GM18499 (cell line): ENCODE data around the gene VTCN1.
"Not testable (repeated sequence)": the region's sequence is repeated elsewhere in the genome, so short reads cannot be mapped to it uniquely, and the experiment has no call there.

Experiments
- ATAC-seq: cut with Tn5 transposase; IDR thresholded peaks from one replicate; pipeline ENCODE4 v1.9.1; 2021; ENCODE audit warnings: moderate number of reproducible peaks; ENCODE audit not compliant: insufficient read depth, unreplicated experiment

Gene VTCN1, protein sequence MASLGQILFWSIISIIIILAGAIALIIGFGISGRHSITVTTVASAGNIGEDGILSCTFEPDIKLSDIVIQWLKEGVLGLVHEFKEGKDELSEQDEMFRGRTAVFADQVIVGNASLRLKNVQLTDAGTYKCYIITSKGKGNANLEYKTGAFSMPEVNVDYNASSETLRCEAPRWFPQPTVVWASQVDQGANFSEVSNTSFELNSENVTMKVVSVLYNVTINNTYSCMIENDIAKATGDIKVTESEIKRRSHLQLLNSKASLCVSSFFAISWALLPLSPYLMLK

DNA sequence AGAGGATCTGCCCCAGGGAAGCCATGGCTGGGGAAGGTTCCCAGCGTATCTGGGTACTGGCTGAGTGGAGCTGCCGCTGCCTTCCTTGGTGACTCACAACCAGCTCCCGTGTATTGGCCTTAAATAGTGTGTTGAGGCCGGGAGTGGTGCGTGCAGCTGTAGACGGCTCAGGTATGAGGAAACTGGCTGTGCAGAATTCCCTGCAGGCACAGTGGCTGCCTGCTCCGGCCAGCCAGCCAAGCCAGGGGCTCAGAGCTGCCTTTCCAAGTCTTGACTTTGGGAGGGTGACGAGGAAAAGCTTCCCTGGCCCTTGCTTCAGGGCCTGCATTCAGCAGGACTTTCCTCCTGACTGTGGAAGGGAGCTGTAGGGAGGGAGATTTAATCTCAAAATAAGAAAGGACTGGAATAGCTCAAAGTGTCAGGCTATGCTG lies at the start of gene VTCN1:
Gene VTCN1 (minus strand): TSS at position 97 of the 431 bp plus-strand sequence. CDS start 72 bp downstream, at position 25.
- no peak for ATAC-seq

DNA sequence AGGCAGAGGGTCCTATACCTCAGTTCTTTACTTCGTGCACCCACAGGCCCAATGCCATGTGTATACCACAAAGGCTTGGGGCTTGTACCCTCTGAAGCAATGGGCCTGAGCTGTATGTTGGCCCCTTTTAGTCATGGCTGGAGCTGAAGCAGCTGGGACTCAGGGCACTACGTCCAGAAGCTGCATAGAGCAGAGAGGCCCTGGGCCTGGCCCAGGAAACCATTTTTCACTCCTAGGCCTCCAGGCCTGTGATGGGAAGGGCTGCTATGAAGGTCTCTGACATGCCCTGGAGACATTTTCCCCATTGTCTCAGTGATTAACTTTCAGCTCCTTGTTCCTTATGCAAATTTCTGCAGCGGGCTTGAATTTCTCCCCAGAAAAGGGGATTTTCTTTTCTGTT lies 48.1 kb upstream of the VTCN1 start:
- no peak for ATAC-seq

DNA sequence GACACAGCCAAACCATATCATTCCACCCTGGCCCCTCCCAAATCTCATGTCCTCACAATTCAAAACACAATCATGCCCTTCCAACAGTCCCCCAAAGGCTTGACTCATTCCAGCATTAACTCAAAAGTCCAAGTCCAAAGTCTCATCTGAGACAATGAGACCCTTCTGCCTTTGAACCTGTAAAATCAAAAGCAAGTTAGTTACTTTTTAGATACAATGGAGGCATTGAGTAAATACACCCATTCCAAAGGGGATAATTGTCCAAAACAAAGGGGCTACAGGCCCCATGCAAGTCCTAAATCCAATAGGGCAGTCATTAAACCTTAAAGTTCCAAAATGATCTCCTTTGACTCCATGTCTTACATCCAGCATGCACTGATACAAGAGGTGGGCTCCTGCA lies 47.3 kb upstream of the VTCN1 start:
- ATAC-seq = not testable (repeated sequence)

DNA sequence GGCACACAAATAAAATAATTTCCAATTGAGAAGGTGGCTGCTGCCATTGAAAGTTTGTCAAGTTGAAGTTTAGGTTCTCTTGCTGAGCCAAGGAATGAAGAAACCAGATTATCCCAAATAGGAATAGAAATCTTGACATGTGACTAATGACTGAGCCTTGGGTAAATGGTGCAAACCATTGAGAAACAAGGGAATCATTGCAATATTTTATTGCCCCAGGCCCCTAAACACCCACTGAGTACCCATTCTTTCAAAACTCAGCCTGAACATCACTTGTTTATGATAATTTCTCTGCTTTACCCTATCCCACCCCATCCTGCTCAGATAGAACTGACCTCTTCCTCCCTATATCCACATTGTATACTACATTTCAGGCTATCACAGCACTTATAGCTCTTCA lies 46.6 kb upstream of the VTCN1 start:
- ATAC-seq = no peak

DNA sequence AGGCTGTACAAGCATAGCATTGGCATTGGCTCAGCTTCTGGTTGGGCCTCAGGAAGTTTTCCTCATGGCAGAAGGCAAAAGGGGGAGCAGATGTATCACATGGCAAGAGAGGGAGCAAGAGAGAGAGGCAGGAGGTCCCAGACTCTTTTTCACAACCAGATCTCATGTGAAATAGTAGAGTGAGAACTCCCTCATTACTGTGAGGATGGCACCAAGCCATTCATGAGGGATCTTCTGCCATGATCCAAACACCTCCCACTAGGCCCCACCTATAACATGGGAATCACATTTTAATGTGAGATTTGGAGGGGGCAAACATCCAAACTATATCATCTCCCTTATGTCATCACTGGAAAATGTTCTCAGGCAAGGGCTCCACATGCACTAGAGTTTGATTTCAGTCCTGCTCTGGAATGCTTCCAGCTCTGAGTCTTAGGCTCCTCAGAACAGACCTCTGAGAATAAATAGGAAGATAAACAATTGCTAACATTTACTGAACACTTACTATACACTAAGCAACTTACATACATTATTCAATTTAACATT lies 39.4 kb upstream of the VTCN1 start:
- ATAC-seq = no peak

DNA sequence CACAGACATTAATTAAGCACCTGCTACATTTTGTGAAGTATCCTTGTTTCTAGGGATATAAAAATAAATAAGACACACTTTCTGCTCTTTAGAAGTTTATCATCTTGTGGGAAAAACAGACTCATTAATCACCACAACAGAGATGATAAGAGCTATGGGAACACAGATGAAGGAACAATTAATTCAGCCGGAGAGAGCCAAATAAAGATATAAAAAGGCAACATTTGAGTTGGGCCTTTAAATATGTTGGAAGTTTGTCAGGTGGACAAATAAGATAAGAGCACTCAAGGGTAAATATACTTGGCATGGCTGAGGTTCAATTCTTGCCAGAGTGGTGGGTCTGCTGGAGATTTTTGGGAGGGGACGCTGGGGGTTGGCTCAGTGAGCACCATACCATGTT lies 34.2 kb upstream of the VTCN1 start:
- no peak for ATAC-seq

DNA sequence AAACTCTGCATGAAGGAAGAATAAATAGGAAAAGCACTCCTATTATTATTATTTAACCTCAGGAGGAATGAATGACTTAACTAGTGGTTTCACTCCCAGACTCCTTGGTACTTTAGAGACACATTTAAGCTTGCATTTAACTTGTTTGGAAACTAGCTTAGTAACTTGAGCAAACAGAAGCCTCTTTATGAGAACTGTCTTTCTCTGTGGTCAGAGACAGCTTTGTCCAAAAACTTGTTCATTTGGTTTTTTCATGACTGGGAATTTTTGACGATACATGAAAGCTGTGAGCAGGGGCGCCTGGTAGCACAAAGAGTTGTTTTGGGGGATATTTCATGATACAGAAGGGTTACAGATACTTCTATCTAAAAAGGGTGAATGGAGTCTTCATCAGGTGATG lies 33.6 kb upstream of the VTCN1 start:
- ATAC-seq = no peak

DNA sequence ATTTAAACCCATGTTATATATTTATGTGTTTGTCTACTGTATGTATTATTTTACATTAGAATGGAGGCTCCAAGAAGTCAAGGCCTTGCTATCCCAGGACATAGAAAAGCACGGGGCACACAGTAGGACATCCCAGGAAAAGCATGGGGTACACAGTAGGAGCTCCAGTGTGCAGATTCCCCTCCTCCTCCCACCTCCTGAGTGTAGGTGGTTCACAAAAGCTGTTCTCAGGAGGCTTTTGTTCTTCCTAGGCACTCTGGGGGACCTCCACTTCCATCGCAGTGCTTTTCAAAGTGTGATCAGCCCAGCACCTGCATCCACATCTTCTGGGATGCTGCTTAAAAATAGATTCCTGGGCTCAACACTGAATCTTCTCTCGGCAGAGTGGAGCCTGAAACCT lies 30.8 kb upstream of the VTCN1 start:
- ATAC-seq = no peak

DNA sequence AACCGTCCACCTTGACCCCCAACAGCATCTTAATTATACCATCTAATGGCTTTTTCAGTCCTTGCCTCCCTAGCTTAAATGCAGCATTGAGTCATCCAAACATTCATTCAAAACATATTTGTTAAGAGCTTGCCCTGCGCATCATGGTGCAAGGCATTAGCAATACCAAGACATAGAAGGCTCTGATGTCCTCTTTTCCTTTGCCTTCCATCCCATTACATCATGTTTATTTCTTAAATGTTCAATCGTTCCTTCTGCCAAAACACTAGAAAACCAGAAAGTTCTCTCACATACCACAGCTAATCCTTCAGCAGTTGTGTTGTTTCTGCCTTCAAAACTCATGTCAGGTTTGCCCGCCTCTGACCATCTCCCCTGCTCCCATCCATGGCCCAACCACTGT lies 29.8 kb upstream of the VTCN1 start:
- no peak for ATAC-seq

DNA sequence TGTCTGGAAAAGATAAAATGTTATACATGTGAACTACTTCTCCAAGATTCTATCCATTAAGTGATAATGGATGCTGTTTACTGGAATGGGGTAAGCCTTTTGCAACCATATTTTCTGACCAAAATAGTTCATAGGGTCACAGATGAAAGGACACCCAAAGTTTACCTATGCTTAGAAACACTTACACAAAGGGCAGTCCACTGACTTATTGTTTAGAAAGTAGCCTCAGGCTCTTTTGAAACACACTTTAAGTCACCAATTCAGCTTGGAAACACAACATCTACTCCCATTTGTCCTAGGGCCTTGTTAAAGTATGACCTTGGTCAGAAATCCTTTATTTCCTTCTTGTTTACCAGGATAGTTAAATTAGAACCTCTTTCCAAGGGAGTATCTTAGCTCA lies 28.7 kb upstream of the VTCN1 start:
- no peak for ATAC-seq

DNA sequence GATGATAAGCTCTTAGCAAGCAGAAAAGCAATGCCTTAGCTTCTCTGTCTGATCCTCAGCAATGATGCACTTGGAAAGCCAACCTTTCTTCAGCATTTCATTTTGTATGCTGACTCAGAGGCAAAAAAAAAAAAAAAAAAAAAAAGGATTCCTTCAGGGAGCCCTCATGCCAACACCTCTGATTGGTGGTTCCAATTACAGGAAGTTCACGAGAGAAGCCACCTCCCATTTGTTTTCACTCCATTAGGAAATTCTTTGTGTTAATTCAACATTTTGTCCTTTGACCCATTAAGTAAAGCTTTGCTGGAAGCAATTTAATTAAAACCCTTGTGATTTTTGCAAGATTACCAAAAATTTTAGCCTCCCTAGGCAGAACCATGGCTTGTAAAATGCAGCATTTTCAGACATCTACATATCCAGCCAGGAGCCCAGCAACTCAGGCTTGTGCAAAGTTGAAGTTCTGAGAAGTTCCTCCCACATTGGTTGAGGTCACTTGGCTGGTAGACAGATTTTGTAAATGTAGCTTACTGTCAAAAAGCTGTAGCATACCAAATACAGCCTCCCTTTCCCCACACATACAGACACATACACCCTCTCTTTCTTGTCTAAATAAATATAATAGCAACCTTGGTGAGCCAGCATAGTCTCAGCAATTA lies 27.1 kb upstream of the VTCN1 start:
- ATAC-seq = no peak

DNA sequence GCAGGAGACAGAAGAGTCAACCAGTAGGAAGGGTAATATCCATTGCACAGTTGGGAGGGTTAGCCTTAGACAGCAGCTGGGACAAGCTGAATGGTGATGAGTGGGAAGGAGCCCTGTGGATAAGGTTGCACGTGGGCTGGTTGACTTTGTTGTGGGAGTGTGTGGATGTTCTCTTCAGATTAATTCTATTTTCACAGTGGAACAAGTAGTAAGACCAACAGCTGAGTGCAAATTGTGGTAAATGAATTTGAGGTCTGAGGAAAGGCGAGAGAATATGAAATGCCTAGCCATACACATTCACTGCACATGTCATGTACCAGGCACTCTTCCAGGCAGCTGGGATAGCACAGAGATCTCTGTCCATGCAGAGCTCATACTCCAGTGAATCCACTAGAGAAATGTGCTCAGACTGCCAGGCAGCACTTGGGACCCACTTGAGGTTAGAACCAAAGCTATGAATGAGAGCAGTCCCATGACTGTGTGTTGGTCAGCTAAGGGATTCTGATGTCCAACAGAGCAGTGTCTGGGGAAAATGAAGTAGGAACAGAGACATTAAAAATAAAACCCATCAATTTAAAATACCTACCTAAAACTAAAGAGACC lies 25.2 kb upstream of the VTCN1 start:
- ATAC-seq = no peak

DNA sequence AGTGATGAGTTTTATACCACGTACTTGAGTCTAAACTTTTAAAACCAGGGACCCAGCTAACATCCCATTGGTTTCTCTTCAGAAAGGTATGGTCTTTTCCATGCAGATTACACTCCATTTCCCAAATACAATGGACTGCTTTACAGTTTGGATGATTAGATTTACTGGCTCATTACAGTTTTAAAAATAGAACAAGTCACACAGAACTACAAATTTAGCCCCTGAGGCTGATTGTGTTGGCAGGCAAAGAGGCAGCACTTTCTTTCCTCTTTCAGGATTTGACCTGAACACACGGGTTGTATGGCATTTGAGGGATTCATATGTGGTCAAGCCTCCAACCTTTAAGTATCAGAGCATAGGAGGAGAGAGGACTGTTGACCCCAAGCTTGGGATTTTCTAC lies 21.8 kb upstream of the VTCN1 start:
- no peak for ATAC-seq

DNA sequence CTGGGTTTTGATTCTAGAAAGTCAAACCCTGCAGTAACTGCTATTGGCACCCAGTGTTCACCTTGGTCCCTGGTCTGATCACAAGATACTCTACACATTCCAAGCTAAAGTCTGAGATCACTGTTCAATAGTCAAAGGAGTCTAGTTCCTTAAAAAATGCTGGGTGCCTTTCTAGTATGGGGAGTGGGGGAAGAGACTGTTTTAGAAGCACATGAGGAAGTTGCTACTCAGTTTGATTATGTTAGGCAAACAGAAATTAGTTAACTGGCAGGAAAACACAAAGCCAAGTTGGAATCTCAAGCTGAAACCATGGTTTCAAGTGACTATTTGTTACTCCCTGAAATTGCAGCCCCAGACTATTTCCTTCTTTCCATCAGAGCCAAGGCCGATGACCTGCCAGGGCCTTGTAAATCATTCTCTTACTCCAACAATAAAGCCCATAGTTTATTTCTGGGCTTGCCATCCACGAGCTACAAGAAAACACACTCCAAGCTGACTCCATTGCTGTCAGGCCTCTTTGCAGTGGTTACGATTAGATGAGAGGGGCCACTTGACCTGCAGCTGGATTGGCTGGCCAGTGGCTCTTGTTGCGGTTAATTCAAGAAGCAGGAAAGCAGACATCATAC lies 21.1 kb upstream of the VTCN1 start:
- ATAC-seq = no peak

DNA sequence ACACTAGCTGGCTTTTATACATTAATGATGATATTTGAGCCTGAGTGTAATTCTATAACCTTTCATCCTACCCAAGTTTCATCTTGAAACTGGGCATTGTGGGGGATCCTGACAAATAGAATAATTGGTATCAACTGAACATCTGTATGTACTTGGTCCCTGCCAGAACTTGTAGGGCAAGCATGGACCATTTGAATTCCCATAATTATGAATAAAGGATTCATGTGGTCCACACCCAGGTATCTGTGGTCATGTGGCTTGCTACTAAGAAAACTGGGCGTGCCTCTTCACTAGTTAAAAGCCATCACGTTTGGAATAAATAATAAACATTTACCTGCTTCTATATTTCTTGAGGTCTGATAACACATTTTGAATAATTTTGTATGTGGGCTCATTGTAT lies 20.6 kb upstream of the VTCN1 start:
- ATAC-seq = no peak

DNA sequence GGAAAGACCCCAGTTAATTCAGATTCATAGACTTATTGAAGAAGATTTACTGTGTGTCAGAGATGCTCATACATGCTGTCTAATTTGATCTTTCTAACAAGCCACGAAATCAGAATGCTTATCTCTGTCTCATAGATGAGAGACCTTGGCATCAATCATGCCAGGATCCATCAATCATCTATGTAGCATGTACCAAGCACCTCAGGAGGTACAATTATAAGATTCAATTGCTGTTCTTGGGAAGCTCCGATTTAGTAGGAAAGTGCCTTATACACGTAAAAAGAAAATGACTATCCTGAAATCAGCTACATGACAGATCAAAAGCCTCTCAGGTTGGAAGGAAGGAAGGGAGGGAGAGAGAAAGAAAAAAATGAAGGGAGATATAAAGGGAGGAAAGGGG lies 18.5 kb upstream of the VTCN1 start:
- ATAC-seq = no peak

DNA sequence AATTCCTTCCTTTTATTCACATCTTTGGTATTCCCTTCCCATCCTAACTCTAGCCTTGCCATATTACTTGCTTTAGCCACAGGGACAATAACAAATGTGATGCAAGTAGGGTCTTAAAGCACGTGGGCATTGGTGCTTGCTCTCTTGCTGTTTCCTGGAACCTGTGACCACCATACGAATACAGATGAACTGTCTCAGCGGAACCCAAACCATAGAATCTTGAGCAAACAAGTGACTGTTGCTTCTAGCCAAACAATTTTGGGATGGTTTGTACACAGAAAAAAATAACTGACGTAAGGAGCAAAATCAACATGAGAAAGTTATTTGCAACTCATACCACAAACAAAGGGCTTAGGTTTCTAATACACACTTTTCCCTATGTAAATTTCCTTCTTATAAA lies 15.2 kb upstream of the VTCN1 start:
- no peak for ATAC-seq

DNA sequence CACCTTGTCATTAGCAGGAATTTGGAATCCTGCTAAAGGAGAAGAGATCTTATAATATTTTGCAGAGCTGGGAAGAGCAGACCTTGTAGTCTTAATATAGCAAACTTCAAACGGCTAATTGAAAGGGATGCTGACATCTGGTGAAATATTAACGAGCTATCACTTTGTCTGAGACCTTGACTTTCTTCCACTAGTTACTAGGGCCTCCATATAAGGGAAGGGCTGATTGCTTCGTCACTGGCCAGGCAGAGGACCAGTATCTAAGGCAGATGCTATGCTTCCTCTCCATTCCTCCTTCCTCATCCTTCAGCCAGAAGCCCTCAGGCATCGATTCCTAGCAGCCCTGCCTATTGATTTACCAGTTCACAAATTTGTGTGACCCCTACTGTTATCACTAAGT lies 6.0 kb upstream of the VTCN1 start:
- ATAC-seq = no peak

DNA sequence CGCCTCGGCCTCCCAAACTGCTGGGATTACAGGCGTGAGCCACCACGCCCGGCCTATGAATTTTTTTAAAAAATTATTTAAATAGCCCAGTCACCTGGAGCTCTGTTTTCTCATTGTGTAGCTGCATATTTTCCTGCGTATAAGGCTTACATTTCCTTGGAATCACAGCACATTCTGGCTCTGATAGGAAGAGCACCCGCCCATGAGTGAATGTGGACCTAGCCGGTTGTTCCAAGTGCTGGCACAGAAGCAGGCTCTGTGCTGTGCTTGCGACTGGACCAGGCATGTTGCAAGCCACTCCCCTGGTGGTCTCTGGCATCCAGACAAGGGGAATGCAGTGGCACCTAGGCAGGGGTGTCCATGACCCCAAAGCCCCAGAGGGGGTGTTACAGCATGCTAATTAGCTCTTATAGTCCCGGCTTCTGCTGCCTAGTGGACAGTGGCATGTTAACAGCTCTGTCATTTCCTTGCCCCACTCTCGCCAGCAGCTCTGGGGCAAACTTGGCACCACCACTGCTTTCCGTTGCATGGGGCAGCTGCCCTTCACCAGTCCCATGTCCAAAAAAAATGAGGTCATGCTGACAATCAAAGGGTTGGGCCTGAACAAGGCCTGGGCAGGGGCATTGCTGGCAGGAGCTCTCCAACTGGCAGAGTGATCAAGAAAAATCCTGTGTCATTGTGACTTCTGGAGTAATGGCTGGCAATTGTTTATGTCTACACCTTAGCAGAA lies 5.2 kb upstream of the VTCN1 start:
- ATAC-seq = no peak

DNA sequence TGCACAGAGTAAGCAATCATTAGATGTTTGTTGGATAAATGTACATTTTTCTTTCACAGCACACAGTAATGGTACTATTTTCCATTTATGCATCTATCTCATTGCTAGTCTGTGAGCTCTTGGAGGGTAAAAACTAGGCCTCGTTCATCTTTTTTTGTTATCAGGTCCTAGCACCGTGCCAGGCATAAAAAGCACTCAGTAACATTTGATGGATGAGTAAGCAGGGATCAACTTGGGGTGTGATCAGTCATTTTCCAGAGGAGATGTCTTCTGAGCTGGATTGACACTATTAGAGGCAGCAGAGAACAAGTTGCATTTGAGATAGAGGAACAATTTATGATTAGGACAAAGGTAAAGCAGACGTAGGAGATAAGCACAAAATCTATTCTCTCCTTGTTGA lies 4.3 kb upstream of the VTCN1 start:
- ATAC-seq = no peak
